DOHH2 (cell line): ENCODE measurements around the gene SF3B1.
"Not testable (repeated sequence)": the region's sequence is repeated elsewhere in the genome, so short reads cannot be mapped to it uniquely, and the experiment has no call there.

Source experiments
- CTCF ChIP-seq: fragments of 200-600 bp; sonication (generic); IDR thresholded peaks from one replicate; pipeline ENCODE4 v1.5.1; 2014; ENCODE audit warnings: antibody characterized with exemption, mild to moderate bottlenecking, low read depth, low read length; ENCODE audit not compliant: poor library complexity, severe bottlenecking
- EZH2phosphoT487 ChIP-seq: fragments of 200-600 bp; sonication (generic); IDR thresholded peaks from 2 replicates; pipeline ENCODE4 v1.6.1; 2017; ENCODE audit warnings: borderline replicate concordance, mild to moderate bottlenecking, antibody characterized with exemption, low read length, moderate library complexity, mixed read lengths

GRCh38 chr2:197432527-197432926, 2.3 kb downstream of the SF3B1 start:
- TF ChIP-seq CTCF, EZH2phosphoT487: not testable (repeated sequence)
